ENCODE data around the gene WNT4. TPM values are rescaled to one million over a fixed set of nuclear protein-coding genes. Genes with fewer than 3 reads are reported as not detected.

Gene WNT4
- total and polyA plus RNA-seq, 2 of the 8 experiments (the other 6 are each of a cell fraction or from before 2014, with no cell fraction given), result 1.3 to 6.6 TPM

- no peaks in the 10 kb centered on the region for H3K36me3 ChIP-seq (ENCODE audit: control insufficient read depth in 2 of 4, insufficient read depth in 4 of 4, low read length in 3 of 4)
- DNase-seq (ENCODE audit: low read depth in 1 of 2, low spot score in 2 of 2) (no peak), FAIRE-seq (no peak)
- H4K20me1 ChIP-seq (replicated peaks in 1 of 2; ENCODE audit: control insufficient read depth in 1 of 2, insufficient read depth in 2 of 2, low read length in 2 of 2), result no peaks in the 10 kb centered on the region
- ChIA-PET CTCF (ENCODE audit: partially characterized antibody) (interaction anchor here (0.5 to 1.9 kb wide), 3 partner anchors 12 to 518 kb away, joined by 3 to 6 read pairs (median 3); no protein-coding TSS in a partner anchor), POLR2A (ENCODE audit: partially characterized antibody) (no interaction called here)
- H4K5ac ChIP-seq (ENCODE audit: insufficient read length, low read depth, low read length), result no peak overlapping the region
- H3K27me3 ChIP-seq (replicated peaks in 1 of 4; ENCODE audit: control insufficient read depth in 3 of 4, extremely low read depth in 1 of 4, insufficient read depth in 3 of 4, low read length in 3 of 4), result no peaks in the 10 kb centered on the region; a peak in 1 of 7 replicates
- H3K23me2 ChIP-seq (ENCODE audit: low read depth, low read length), result no peaks in the 10 kb centered on the region
- H2AK5ac ChIP-seq (ENCODE audit: low read depth, low read length), result no peak overlapping the region
- H3K79me1 ChIP-seq (ENCODE audit: low read depth, low read length), result no peaks in the 10 kb centered on the region
- WGBS, 2 experiments (ENCODE audit: extremely low coverage in 1 of 2, insufficient coverage in 1 of 2, insufficient read length in 1 of 2, insufficient replicate concordance in 2 of 2, low coverage in 1 of 2, low lambda C conversion rate in 2 of 2, missing lambda C conversion rate in 1 of 2), result 95% methylated on average over 9 of the region's 9 CpGs; no CpG with 5 or more reads in 1 of the 2 experiments
- H3K79me2 ChIP-seq (ENCODE audit: control insufficient read depth in 1 of 2, insufficient read depth in 2 of 2, low read length in 2 of 2), result no peaks in the 10 kb centered on the region
- no peak overlapping the region for H2BK20ac ChIP-seq (ENCODE audit: low read length)
- no peak overlapping the region for H2BK120ac ChIP-seq (replicated peaks; ENCODE audit: low read depth, low read length)
- H2BK12ac ChIP-seq (ENCODE audit: low read depth, low read length), result no peak overlapping the region
- no peaks in the 10 kb centered on the region for H3K4me1 ChIP-seq (replicated peaks in 1 of 4; ENCODE audit: control insufficient read depth in 3 of 4, insufficient read depth in 4 of 4, low read length in 3 of 4)
- H2BK15ac ChIP-seq (ENCODE audit: low read length), result no peak overlapping the region
- H3K18ac ChIP-seq (ENCODE audit: extremely low read depth, low read length), result no peak overlapping the region
- H4K8ac ChIP-seq (ENCODE audit: extremely low read depth, insufficient read depth, low read length), result no peak overlapping the region
- H3K23ac ChIP-seq (ENCODE audit: insufficient read length), result no peak overlapping the region
- H3K56ac ChIP-seq (replicated peaks; ENCODE audit: insufficient read length, low read depth, low read length), result no peak overlapping the region
- H3K9me3 ChIP-seq (ENCODE audit: insufficient read depth in 2 of 2, low read depth in 1 of 2, low read length in 1 of 2), result no peaks in the 10 kb centered on the region
- H3K9ac ChIP-seq (replicated peaks in 1 of 4; ENCODE audit: extremely low read depth in 1 of 4, low read depth in 3 of 4, low read length in 3 of 4), result no peak overlapping the region
- no peak overlapping the region for H2BK5ac ChIP-seq (ENCODE audit: low read depth, low read length)
- H3K27ac ChIP-seq (ENCODE audit: low read depth, low read length), result no peak overlapping the region
- H2AFZ ChIP-seq (ENCODE audit: low read length), result no peak overlapping the region
- no peak overlapping the region for H3K4ac ChIP-seq (replicated peaks; ENCODE audit: insufficient read length, low read depth, low read length)
- no peak overlapping the region for H3K4me3 ChIP-seq (ENCODE audit: extremely low read depth in 1 of 4, insufficient read depth in 2 of 4, low read depth in 3 of 4, low read length in 4 of 4)
- no peak overlapping the region for H3K14ac ChIP-seq (ENCODE audit: insufficient read length)
- no peak overlapping the region for H3K4me2 ChIP-seq (ENCODE audit: insufficient read depth in 1 of 2, low read depth in 2 of 2, low read length in 2 of 2)
- no peak overlapping the region for H4K91ac ChIP-seq (replicated peaks; ENCODE audit: insufficient read length, low read length)
- TF ChIP-seq HDAC2 (IDR thresholded peaks at IDR 0.05; ENCODE audit: borderline replicate concordance in 1 of 2, low read depth in 2 of 2, low read length in 2 of 2) (no peak), SAP30 (IDR thresholded peaks at IDR 0.05; ENCODE audit: insufficient read depth, insufficient replicate concordance, low read length) (no peak), JUND (IDR thresholded peaks at IDR 0.05; ENCODE audit: low read length) (no peak), SIRT6 (IDR thresholded peaks at IDR 0.05; ENCODE audit: low read length) (no peak), SP4 (IDR thresholded peaks at IDR 0.05; ENCODE audit: low read length) (no peak), POLR2A (IDR thresholded peaks at IDR 0.05; ENCODE audit: control extremely low read depth in 1 of 2, low read depth in 2 of 2, low read length in 2 of 2) (no peak)
Observed at GRCh38 chr1:22157359-22157966, 14.6 kb upstream of the WNT4 start.
